HG03108 (cell line): ENCODE results near the gene LMAN2L.
"Not testable (repeated sequence)": the region's sequence is repeated elsewhere in the genome, so short reads cannot be mapped to it uniquely, and the experiment has no call there.

Experiments
- ATAC-seq: cut with Tn5 transposase; IDR thresholded peaks from one replicate; pipeline ENCODE4 v1.9.1; 2021; ENCODE audit warnings: moderate library complexity; ENCODE audit not compliant: unreplicated experiment

Gene LMAN2L

GRCh38 chr2:96687711-96688640 lies 51.9 kb downstream of the LMAN2L start:
- no peak for ATAC-seq

- ATAC-seq, result no peak
These were observed 52.6 kb downstream of the LMAN2L start for GRCh38 chr2:96687266-96687665.

DNA sequence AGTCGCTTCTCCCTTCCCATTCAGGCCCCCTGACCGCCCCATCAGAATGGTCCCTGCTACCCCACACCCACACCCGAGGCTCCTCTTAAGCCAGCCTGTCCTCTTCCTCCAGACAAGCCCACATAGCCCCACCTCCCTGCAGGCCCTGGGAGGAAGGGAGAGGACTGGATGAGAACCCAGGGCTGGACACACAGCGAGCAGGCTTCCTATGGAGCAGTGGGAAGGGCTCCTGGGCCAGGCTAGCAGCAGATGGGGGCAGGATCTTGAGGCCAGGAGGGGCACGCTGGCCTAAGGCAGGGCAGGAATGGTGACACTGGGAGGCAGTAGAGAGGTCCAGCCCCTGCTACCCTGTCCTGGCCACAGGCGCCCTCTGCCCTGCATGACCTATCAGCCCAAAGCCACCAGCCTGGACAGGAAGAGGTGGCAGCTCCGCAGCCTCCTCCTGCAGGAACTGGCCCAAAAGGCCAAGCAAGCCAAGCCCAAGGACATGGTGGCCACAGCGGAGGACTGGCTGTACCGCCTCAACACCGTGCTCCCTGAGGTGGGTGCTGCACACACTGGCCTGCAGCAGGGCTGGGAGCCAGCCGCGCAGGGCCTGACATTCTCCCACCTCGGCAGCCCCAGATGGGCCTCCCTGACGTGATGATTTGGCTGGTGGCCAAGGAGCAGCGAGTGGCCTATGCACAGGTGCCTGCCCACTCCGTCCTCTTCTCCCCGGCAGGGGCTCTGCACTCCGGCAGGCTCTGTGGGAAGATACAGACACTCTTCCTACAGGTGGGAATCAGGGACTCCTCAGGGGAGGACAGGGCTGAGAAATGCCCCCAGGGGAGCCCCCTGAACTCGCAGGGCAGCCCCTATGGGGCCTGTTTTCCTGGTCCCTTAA lies 54.0 kb downstream of the LMAN2L start:
- ATAC-seq, result no peak

DNA sequence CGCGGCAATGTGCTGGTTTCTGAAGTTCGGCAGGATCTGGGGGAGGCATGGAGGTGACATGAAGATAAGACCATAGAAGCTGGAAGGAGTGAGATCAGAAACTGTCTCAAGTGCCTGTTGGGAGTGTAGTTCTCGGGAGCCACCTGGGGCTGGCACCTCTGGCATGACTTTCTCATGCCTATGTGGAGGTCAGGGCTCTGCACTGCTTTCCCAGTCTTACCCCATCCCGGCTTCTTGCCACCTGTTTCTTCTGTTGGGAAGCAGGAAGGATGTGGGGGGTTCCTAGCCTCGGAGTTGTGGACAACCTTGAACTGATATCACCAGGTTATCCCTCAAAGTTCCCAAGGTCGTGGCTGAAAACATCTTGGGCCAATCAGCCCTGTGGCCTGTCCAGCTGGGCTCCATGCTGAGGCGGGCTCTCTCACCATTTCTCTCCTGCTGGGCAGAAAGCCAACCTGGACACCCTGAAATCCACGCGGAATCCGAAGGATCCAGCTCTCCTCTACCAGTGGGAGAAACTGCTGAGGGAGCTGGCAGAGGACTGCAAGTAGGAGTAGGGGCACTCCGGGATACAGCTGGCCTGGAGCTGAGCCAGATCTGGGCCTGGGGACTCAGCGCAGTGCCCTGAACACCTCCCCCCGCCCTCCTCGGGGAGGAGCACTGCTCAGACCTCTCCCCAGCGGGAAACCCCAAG lies 54.8 kb downstream of the LMAN2L start:
- ATAC-seq, result no peak

DNA sequence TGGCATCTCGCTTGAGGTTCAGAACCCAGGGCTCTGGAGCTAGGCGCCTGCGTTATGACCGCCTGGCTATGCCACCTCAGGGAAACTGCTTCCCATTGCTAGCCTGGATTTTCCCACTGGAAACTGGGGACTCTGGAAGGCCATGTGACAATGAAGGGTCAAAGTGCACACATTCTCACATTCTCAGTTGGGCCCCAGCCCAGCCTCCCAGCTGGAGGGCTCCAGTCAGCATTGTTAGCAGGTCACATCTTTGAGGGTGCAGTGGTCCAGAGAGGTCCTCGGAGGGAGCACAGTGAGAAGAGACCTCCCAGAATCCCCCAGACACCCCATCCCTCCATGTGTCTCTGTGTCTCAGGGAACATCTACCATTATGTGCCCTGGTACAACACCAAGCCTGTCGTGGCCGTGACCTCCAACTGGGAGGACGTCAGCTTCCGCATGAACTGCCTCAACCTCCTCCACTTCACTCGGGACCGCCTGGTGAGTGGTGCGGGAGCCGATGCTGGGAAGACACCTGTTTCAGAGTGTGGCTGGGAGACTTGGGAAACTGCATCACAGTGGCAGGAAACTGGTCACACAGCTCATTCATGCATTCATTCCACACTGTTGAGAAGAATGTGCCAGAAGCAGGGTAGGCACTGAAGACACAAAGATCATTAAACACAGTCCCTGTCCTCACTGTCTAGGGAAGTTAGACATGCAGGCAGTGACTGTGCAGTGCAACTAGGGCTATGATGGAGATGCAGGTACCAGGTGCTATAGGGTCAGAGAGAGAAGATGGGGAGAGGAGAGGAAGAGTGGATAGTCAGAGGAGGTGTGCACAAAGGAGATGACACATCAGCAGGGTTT lies 55.7 kb downstream of the LMAN2L start:
- no peak for ATAC-seq

DNA sequence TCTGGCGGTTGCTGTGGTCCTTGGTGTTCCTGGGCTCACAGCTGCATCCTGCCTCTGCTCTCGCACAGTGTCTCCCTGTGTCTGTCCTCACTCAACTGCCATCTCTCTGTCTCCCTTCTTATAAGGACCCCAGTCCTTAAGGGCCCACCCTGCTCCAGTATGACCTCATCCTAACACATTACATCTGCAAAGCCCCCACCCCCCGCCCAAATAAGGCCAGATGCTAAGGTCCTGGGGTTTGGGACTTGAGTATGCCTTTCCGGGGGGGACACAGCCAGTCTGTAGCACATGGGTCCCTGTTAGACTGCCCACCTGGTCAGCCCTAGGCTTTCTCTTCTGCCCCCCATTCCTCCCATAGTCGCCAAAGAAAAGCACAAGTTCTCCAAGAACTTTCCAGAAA lies 56.6 kb downstream of the LMAN2L start:
- no peak for ATAC-seq

DNA sequence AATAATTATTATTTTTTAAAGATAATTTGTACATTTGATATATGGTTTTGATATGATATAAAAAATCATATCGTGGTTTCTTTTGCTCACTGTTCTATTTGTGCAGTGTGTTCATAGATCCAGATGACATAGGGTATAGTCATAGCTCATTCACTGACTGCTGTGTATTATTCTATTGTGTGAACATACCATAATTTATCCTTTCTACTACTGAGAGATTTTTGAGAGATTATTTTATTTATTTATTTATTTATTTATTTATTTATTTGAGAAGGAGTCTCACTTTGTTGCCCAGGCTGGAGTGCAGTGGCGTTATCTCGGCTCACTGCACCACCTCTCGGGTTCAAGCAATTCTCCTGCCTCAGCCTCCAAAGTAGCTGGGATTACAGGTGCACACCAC lies 58.3 kb downstream of the LMAN2L start:
- no peak for ATAC-seq

DNA sequence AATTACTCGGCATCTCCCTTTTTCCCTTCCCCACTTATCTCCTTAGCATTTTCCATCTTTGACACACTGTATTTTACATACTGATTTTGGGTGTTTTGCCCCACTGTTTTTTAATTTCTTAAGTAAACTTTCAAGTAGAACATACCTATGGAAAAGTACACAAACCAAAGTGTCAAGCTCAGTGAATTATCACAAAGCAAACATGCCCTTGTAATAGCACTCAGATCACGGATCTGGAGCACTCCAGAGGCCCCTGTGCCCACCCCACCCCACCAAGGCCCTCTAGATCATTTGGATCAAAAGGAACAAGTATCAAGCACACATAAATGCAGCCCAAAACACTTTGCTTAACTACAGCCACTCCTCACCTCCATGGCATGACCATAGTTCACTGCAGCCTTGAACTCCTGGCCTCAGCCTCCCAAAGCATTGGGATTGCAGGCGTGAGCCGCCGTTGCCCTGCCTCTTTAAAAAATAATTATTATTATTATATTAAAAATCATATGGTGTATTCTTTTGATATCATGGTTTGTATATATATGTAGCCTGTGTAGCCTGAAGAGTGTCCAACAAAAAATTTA lies 59.2 kb downstream of the LMAN2L start:
- no peak for ATAC-seq

GRCh38 chr2:96679848-96680247 lies 60.0 kb downstream of the LMAN2L start:
- no peak for ATAC-seq

GRCh38 chr2:96669539-96670215 lies 70.2 kb downstream of the LMAN2L start:
- no peak for ATAC-seq

DNA sequence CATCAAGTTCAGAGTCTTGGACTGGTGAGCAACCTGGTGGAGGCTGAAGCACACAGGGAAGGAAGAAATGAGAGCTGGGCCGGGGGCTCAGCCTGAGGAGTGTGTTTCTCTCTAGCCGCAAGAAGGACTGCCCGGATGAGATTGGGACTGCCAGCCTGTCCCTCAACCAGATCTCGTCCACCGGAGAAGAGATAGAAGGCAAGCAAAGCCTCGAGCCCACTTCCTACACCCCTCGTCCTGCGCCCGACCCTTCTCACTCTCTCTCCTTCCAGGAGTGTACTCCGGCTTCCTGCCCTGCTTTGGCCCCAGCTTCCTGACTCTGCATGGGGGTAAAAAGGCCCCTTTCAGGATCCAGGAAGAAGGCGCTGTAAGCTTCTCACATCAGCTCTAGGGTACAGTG lies 71.1 kb downstream of the LMAN2L start:
- ATAC-seq, result no peak

- ATAC-seq, result not testable (repeated sequence)
These were observed 74.1 kb downstream of the LMAN2L start for GRCh38 chr2:96665717-96666116.

GRCh38 chr2:96665083-96665569 lies 74.7 kb downstream of the LMAN2L start:
- no peak for ATAC-seq

- no peak for ATAC-seq
These were observed 75.4 kb downstream of the LMAN2L start for GRCh38 chr2:96664366-96664925.

- ATAC-seq, result no peak
These were observed 76.0 kb downstream of the LMAN2L start for GRCh38 chr2:96663829-96664228.

DNA sequence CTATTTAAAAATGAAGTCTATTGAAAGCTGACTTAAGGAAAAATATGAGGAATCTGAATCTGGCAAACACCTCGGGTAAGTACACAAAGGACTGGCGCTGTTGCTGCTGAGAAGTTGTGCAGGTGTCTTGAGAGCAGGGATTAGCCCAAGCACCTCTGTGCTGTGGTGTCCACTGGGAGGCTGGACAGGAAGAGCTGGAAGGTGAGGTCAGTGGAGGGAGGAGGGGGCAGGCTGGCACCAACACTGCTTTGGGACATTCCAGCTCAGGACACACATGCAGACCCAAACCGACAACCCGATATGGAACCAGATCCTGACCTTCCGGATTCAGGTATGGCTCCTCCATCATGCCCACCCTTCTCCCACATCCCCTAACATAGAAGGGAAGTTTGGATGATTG lies 76.7 kb downstream of the LMAN2L start:
- ATAC-seq, result no peak

DNA sequence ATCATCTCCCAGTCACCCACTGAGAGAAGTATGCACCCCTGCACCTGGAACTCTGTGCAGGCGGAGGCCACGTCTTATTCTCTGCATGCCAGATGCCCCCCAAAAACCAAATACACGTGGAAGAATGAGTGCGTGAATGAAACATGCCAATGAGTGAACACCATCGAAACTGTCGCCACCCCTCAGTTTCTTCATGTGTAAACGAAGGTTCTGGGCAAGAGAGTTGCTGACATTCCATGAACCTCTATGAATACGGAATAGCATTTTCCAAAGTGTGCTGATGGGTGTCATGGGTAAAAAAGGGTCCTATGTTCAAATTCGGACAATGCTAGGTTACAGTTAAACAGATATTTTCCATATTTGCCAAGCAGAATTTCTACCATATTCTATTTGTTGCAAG lies 77.5 kb downstream of the LMAN2L start:
- ATAC-seq, result no peak

- ATAC-seq, result no peak
These were observed 78.5 kb downstream of the LMAN2L start for GRCh38 chr2:96661324-96661723.

DNA sequence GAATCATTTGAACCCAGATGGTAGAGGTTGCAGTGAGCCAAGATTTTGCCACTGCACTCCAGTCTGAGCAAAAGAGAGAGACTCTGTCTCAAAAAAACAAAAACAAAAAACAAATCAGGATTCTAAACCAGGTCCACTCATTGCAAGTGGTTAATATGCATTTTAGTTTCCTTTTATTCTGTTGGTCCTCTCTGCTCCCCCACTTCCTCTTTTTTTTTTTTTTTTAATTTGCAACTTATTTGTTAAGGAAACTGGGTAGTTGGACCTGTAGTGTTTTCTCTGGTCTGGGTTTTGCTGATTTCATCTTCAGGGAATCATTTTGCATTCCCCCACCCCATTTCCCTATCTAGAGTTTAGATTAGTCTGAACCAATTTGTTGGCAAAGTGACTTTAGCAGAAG lies 83.3 kb downstream of the LMAN2L start:
- no peak for ATAC-seq
